ENCODE results near the gene PSAP. TPM values are rescaled to one million over a fixed set of nuclear protein-coding genes. Genes with fewer than 3 reads are reported as not detected.

The PSAP gene
- total RNA-seq, 2 experiments from 2014 or later: 94.2 to 101 TPM

- intact Hi-C loops (cut with micrococcal nuclease): no loop called here
- H3K4me1 Mint-ChIP-seq (ENCODE audit: low read depth): peaks cover 15% of the 10 kb centered on the region
- POLR2A ChIA-PET: interaction anchor here (1.3 kb wide), 1 partner anchor 36 kb away, joined by 3 read pairs; no protein-coding TSS in a partner anchor
- DNase-seq (no peak), ATAC-seq (no peak)
- no peaks in the 10 kb centered on the region for H3K9me3 Mint-ChIP-seq
- H3K36me3 Mint-ChIP-seq (ENCODE audit: low read depth): peaks cover 31% of the 10 kb centered on the region
- CTCF ChIA-PET: interaction anchor here (2.4 to 2.8 kb wide), 2 partner anchors 13 to 71 kb away, joined by 8 to 17 read pairs; no protein-coding TSS in a partner anchor
- no peak overlapping the region for H3K27ac Mint-ChIP-seq
- H3K4me3 Mint-ChIP-seq: no peak overlapping the region
- H3K27me3 Mint-ChIP-seq: no peaks in the 10 kb centered on the region
- TF ChIP-seq CTCF (IDR thresholded peaks at IDR 0.05): no peak
Measured at GRCh38 chr10:71825217-71825616, 25.8 kb downstream of the PSAP start.

GRCh38 chr10:71824333-71824732, 26.7 kb downstream of the PSAP start:
- peaks cover 15% of the 10 kb centered on the region for H3K4me1 Mint-ChIP-seq (ENCODE audit: low read depth)
- no peak overlapping the region for H3K4me3 Mint-ChIP-seq
- no peak for TF ChIP-seq CTCF (IDR thresholded peaks at IDR 0.05)
- H3K27me3 Mint-ChIP-seq: no peaks in the 10 kb centered on the region
- no peak overlapping the region for H3K27ac Mint-ChIP-seq
- ChIA-PET CTCF (interaction anchor here (2.4 to 2.8 kb wide), 2 partner anchors 12 to 72 kb away, joined by 8 to 17 read pairs; no protein-coding TSS in a partner anchor), POLR2A (no interaction called here)
- DNase-seq: no peak
- peaks cover 33% of the 10 kb centered on the region for H3K36me3 Mint-ChIP-seq (ENCODE audit: low read depth)
- ATAC-seq: no peak
- H3K9me3 Mint-ChIP-seq: no peaks in the 10 kb centered on the region
- intact Hi-C loops (cut with micrococcal nuclease): no loop called here

GRCh38 chr10:71823356-71823755, 27.7 kb downstream of the PSAP start:
- Mint-ChIP-seq H3K9me3 (no peaks in the 10 kb centered on the region), H3K27ac (no peak overlapping the region), H3K4me1 (ENCODE audit: low read depth) (peaks cover 15% of the 10 kb centered on the region), H3K27me3 (no peaks in the 10 kb centered on the region), H3K36me3 (ENCODE audit: low read depth) (peaks cover 34% of the 10 kb centered on the region), H3K4me3 (no peak overlapping the region)
- ChIA-PET CTCF (no interaction called here), POLR2A (no interaction called here)
- no peak for ATAC-seq
- no peak for DNase-seq
- no peak for TF ChIP-seq CTCF (IDR thresholded peaks at IDR 0.05)
- intact Hi-C loops (cut with micrococcal nuclease): no loop called here

GRCh38 chr10:71821909-71822763, 28.9 kb downstream of the PSAP start:
- ChIA-PET POLR2A (no interaction called here), CTCF (interaction anchor here (0.8 to 1.0 kb wide), 3 partner anchors 10 to 116 kb away, joined by 3 to 4 read pairs (median 3); no protein-coding TSS in a partner anchor)
- TF ChIP-seq CTCF (IDR thresholded peaks at IDR 0.05): no peak
- Mint-ChIP-seq H3K27me3 (no peaks in the 10 kb centered on the region), H3K36me3 (ENCODE audit: low read depth) (peaks cover 38% of the 10 kb centered on the region), H3K4me1 (ENCODE audit: low read depth) (peaks cover 15% of the 10 kb centered on the region), H3K9me3 (no peaks in the 10 kb centered on the region), H3K4me3 (no peak overlapping the region), H3K27ac (peak overlapping the region; percentile 60)
- DNase-seq: peak; percentile 56
- ATAC-seq: peak; percentile 83
- intact Hi-C loops (cut with micrococcal nuclease): no loop called here

GRCh38 chr10:71820966-71821365, 30.1 kb downstream of the PSAP start:
- Mint-ChIP-seq H3K9me3 (no peaks in the 10 kb centered on the region), H3K4me3 (no peak overlapping the region), H3K27ac (peak overlapping the region; percentile 15), H3K36me3 (ENCODE audit: low read depth) (peaks cover 41% of the 10 kb centered on the region), H3K4me1 (ENCODE audit: low read depth) (peaks cover 15% of the 10 kb centered on the region), H3K27me3 (no peaks in the 10 kb centered on the region)
- POLR2A ChIA-PET: no interaction called here
- ATAC-seq (no peak), DNase-seq (no peak)
- intact Hi-C loops (cut with micrococcal nuclease): no loop called here
- CTCF ChIA-PET: interaction anchor here (0.6 kb wide), 1 partner anchor 169 kb away, joined by 3 read pairs; no protein-coding TSS in a partner anchor
- no peak for TF ChIP-seq CTCF (IDR thresholded peaks at IDR 0.05)

Measured in activated CD8-positive, alpha-beta T cell treated with anti-CD3 and anti-CD28 coated beads for 36 hours (primary cell).